GM18907 (cell line): Measurements from ENCODE around the gene METTL6.
"Not testable (repeated sequence)": the region's sequence is repeated elsewhere in the genome, so short reads cannot be mapped to it uniquely, and the experiment has no call there.

ENCODE experiments used
- ATAC-seq: cut with Tn5 transposase; IDR thresholded peaks from one replicate; pipeline ENCODE4 v1.9.1; 2021; ENCODE audit warnings: mild to moderate bottlenecking, moderate library complexity; ENCODE audit not compliant: unreplicated experiment

METTL6 gene

GRCh38 chr3:15451216-15452113 lies 24.1 kb upstream of the METTL6 start:
- ATAC-seq: no peak

DNA sequence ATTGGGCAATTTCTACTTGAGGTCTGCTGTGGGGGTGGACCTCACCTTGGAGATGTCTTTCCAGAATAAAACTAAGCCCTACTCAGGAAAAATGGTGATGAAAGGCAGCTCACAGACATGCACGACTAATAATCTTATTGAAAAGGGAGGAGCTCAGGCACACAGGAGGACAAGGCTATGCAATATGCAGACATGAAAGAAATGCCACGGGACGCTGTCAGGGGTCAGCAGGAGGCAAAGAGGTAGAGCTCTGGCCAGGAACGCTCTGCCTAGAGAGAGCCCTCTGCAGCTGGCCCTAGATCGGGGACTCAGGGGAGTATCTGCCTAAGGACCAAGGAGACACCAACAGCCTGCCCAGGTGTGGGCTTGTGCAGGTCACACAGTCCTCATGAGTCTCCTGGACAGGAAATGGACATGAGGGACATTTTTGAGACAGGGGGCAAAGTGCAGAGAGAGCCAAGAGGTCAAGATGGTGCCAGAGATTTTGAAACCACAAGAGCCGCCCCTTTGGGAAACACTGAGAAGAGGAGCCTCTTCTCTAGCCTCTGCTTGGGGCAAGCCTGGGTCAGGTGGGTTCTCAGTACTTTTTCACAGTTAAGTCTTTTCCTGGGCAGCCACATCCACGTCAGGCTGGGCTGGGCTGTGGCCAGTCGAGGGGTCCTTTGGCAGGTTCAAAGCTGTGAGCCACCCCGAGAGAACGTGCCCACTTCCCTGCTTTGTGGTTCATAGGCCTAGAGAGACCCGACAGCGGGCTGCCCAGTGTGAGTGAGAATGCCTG lies 23.3 kb upstream of the METTL6 start:
- no peak for ATAC-seq

DNA sequence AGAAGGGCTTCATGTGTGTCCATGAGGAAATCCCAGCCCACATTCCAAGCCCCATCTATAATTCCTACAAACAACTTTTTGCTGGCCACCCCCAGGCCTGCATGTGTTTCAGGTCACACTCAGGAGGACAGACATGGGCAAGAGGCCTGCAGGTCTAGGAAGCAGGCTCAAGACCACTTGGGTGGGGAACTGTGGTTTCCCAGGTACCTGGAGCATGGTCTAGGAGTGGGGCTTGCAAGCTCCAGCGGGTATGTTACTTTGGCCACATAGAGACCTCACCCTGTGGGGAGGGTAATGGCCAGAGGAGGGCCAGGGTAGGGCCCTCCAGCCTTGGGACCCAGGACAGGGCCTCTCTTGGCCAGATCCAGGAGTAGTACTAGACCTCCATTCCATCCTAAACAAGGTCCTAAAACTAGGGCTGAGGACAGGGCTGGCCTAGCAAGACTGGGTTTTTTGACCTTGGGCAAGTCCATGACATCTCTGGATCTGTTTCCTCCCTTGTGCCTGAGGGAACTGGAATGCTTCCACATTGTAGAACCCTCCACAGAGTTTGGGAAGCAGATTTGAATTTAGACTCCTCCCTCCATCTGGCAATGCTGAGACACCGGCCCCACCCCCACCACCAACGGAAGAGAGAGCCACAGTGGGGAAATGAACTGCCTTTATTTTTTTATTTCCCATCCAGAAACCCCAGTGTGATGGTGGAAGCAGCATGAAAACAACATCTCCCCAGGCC lies 22.3 kb upstream of the METTL6 start:
- no peak for ATAC-seq

DNA sequence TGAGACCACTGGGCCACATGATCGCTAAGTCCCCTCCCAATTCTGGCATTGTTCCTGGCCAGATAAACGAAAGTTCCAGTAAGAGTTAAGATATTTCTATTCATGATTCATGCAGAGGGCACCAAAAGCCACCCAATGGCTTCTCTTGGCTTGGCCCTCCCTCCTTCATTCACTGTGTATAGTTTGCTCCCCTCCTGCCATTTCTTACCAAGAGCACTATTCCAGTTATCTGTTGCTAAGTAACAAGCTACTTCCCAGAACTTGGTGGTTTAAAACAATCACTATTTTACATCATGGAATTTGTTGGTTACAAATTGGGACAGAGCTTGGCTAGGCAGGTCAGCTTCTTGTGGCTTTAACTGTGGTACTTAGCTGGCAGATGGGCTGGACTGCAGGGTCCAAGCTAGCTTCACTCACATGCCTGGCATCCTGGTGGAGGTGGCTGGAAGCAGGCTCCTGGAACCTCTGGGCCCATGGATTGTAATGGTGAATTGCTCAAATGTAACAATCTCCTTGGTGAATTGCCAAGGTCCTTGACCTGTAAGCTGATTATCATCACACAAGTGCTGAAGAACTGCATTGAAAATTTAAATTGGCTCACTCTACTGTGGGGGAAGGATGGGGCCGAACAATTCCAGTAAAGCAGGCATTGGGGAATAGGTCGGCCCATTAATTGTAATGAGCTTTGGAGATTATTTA lies 16.6 kb upstream of the METTL6 start:
- no peak for ATAC-seq

GRCh38 chr3:15440891-15441290 lies 13.5 kb upstream of the METTL6 start:
- ATAC-seq: no peak

GRCh38 chr3:15439476-15439875 lies 12.1 kb upstream of the METTL6 start:
- ATAC-seq: no peak

- ATAC-seq: no peak
These were observed 11.6 kb upstream of the METTL6 start for GRCh38 chr3:15438983-15439382.

GRCh38 chr3:15436246-15436645 lies 8.9 kb upstream of the METTL6 start:
- no peak for ATAC-seq

DNA sequence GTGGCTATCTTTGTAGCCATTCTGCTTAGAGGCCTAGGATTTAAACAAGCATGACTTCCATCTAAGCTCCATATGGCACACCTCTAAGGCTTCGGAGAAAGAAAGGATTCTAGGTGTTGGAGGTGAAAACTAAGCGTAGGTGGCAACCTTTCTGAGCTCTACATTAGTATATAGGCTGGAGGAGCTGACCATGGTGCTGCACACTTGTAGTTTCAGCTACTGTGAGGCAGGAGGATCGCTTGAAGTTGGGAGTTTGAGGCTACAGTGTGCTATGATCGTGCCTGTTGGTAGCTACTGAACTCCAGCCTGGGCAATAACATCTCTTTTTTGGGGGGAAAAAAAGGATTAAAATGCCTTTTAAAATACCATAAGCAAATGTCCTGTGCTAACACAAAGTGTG lies 7.4 kb upstream of the METTL6 start:
- ATAC-seq: no peak

- ATAC-seq: no peak
These were observed 6.2 kb upstream of the METTL6 start for GRCh38 chr3:15433531-15433930.

GRCh38 chr3:15431256-15431837 lies 4.0 kb upstream of the METTL6 start:
- ATAC-seq: no peak

DNA sequence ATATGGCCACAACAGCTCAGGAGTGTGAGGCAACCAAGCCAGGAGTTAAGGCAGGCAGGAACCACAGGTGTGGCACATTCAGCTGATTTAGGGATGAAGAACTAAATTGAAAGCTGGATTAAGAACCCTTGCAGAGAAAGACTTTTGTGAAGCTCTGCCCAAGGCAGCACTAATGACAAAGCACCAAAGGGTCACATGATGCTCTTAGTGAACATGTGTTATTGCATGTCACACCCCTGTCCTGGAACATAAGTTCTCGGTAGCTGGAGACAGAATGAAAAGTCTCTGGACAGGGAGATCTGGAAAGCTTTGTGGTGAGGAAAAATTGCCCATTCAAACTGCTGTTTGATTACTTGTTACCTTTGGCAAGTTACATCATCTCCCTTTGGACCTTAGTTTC lies 3.3 kb upstream of the METTL6 start:
- ATAC-seq: no peak

DNA sequence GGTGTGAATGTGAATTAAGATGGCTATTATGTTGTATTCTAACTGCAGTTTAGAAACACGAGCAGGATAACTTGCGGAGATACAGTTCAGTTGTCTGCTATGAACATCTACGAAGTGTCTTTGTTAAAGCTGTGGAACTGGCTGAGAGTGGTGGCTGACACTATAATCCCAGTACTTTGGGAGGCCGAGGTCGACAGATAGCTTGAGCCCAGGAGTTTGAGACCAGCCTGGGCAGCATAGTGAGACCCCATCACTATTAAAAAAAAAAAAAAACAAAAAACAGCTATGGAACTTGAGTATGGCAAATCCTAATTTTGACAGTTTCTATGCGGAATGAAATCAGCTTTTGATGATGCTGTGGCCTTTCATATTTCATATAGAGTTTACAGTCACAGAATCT lies 1.7 kb upstream of the METTL6 start:
- ATAC-seq: no peak

DNA sequence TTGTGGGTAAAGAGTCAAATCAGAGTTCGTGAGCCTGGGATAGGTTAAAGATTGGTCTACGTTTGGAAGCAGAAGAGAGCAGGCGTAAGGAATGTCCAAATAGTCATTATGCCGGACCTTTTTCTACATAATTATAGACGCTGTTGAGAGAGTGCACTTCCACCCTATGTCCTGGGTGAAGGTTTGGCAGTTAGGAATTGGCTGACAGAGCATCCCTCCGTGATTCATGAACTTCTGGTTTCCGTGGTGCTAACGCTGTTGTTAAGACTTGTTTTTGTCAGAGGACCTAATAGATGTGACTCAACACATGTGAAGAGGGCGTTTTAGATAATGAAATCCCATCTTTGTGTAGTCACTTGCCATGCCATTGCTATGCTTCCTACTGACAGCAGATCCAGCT lies 1.2 kb upstream of the METTL6 start:
- ATAC-seq: no peak

- no peak for ATAC-seq
These were observed 637 bp upstream of the METTL6 start for GRCh38 chr3:15427981-15428380.

GRCh38 chr3:15426579-15427118 lies 695 bp downstream of the METTL6 start:
- no peak for ATAC-seq

DNA sequence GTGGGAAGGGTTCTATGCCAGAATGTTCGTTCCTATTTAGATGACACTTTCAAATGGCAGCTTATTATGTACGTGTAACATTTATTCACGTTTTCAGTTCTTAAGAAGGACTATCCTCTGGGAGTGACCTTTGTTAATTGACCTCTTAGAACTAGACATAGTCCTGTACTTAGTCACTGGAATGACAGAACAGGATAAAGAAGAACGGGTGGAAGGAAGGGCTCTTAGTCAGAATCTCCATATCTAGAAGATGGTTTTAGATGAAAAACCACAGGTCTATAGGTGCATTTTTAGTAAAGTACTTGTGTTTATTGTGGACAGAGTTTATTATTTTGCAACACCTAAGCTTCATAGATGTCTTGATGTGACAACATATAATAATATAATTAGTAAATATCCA lies 6.5 kb downstream of the METTL6 start:
- ATAC-seq: no peak

GRCh38 chr3:15410966-15411365 lies 16.4 kb downstream of the METTL6 start:
- not testable (repeated sequence) for ATAC-seq

- ATAC-seq: no peak
These were observed 17.6 kb downstream of the METTL6 start for GRCh38 chr3:15409774-15410173.

DNA sequence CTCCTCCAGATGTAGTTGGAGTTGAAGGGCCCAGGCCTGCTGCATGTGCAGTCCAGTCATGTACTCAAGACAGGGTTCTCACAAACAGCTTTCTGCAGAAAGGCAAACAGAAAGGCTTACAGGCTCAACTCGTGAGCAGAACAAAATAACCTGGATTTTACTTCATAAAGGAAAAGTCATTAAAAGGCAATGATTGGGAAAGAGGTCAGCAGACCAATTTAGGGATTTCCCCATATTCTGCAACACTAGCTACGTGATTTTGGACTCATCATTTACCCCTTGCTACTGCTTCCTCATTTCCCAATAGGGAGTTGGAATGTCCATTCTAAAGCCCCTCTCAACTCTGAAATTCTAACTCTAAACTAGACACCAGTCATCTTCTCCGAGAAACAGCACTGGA lies 18.1 kb downstream of the METTL6 start:
- no peak for ATAC-seq
